ENCODE results near the gene TLE3. TPM values are rescaled to one million over a fixed set of nuclear protein-coding genes. Genes with fewer than 3 reads are reported as not detected.

Gene TLE3
- total and polyA plus RNA-seq, 2 of the 13 experiments (the other 11 are each of a cell fraction or from before 2014, with no cell fraction given): 11.9 to 13.8 TPM

GRCh38 chr15:70053716-70054229 lies 43.9 kb downstream of the TLE3 start:
- Histone ChIP-seq H3K79me2 (ENCODE audit: insufficient read depth, low read length) (no peaks in the 10 kb centered on the region), H3K4me1 (ENCODE audit: insufficient read depth, low read length) (no peaks in the 10 kb centered on the region), H3K4me2 (ENCODE audit: low read depth, low read length) (no peak overlapping the region), H3K4me3 (replicated peaks in 1 of 3; ENCODE audit: insufficient read depth in 1 of 3, low read depth in 2 of 3, low read length in 3 of 3) (no peak overlapping the region), H3K27me3 (ENCODE audit: control insufficient read depth in 1 of 2, insufficient read depth in 2 of 2, low read length in 2 of 2) (no peaks in the 10 kb centered on the region), H3K36me3 (replicated peaks in 1 of 2; ENCODE audit: control insufficient read depth in 1 of 2, insufficient read depth in 2 of 2, low read length in 2 of 2) (peaks cover 45 to 79% of the 10 kb centered on the region in 2 experiments; a peak in 4 of 5 replicates), H3K9me3 (ENCODE audit: low read length) (no peaks in the 10 kb centered on the region), H3K9ac (ENCODE audit: insufficient read depth, low read depth, low read length) (no peak overlapping the region), H3K27ac (ENCODE audit: extremely low read length, insufficient read depth, low read length) (no peak overlapping the region), H4K20me1 (ENCODE audit: insufficient read depth, low read length) (no peaks in the 10 kb centered on the region; the same call in 1 of the 2 replicates), H2AFZ (ENCODE audit: low read length) (no peak overlapping the region)
- POLR2A ChIA-PET: no interaction called here
- DNase-seq (ENCODE audit: low spot score): no peak
- BruUV-seq (replicated peaks): no TSS peak
- intact Hi-C loops (cut with micrococcal nuclease; ENCODE audit: unreplicated experiment) (no loop called here), in situ Hi-C loops (cut with HindIII; ENCODE audit: extremely low pct_ligation_motif_present, low pct_unique_long_range_greater_than_20kb) (no loop called here)
- WGBS (ENCODE audit: low lambda C conversion rate): 94% methylated on average over 8 of the region's 11 CpGs
- ATAC-seq: no peak
- CTCF ChIA-PET (ENCODE audit: low intra/inter-chr PET ratio, low total read pairs): no interaction called here
- FAIRE-seq: no peak
- no peak for TF ChIP-seq STAG1 (CRISPR knock-in tag; IDR thresholded peaks at IDR 0.05)
- no peak for TF ChIP-seq PITX1 (CRISPR knock-in tag; IDR thresholded peaks at IDR 0.05)
- TF ChIP-seq, protein P1, sequence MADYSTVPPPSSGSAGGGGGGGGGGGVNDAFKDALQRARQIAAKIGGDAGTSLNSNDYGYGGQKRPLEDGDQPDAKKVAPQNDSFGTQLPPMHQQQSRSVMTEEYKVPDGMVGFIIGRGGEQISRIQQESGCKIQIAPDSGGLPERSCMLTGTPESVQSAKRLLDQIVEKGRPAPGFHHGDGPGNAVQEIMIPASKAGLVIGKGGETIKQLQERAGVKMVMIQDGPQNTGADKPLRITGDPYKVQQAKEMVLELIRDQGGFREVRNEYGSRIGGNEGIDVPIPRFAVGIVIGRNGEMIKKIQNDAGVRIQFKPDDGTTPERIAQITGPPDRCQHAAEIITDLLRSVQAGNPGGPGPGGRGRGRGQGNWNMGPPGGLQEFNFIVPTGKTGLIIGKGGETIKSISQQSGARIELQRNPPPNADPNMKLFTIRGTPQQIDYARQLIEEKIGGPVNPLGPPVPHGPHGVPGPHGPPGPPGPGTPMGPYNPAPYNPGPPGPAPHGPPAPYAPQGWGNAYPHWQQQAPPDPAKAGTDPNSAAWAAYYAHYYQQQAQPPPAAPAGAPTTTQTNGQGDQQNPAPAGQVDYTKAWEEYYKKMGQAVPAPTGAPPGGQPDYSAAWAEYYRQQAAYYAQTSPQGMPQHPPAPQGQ (CRISPR knock-in tag; IDR thresholded peaks at IDR 0.05; ENCODE audit: borderline replicate concordance): no peak
- TF ChIP-seq SCMH1 (CRISPR knock-in tag; IDR thresholded peaks at IDR 0.05; ENCODE audit: borderline replicate concordance): no peak
- TF ChIP-seq ZNF260 (CRISPR knock-in tag; IDR thresholded peaks at IDR 0.05; ENCODE audit: borderline replicate concordance, low read depth): no peak
- TF ChIP-seq ZNF773 (CRISPR knock-in tag; IDR thresholded peaks at IDR 0.05; ENCODE audit: borderline replicate concordance): no peak
- no peak for TF ChIP-seq RCOR2 (CRISPR knock-in tag; IDR thresholded peaks at IDR 0.05)
- no peak for TF ChIP-seq BCLAF1 (IDR thresholded peaks at IDR 0.05)
- no peak for TF ChIP-seq NFRKB (IDR thresholded peaks at IDR 0.05)
- no peak for TF ChIP-seq SMAD3 (CRISPR knock-in tag; IDR thresholded peaks at IDR 0.05)
- TF ChIP-seq, protein P2, sequence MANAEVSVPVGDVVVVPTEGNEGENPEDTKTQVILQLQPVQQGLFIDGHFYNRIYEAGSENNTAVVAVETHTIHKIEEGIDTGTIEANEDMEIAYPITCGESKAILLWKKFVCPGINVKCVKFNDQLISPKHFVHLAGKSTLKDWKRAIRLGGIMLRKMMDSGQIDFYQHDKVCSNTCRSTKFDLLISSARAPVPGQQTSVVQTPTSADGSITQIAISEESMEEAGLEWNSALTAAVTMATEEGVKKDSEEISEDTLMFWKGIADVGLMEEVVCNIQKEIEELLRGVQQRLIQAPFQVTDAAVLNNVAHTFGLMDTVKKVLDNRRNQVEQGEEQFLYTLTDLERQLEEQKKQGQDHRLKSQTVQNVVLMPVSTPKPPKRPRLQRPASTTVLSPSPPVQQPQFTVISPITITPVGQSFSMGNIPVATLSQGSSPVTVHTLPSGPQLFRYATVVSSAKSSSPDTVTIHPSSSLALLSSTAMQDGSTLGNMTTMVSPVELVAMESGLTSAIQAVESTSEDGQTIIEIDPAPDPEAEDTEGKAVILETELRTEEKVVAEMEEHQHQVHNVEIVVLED (CRISPR knock-in tag; IDR thresholded peaks at IDR 0.05; ENCODE audit: borderline replicate concordance): no peak
- TF ChIP-seq LBX2 (CRISPR knock-in tag; IDR thresholded peaks at IDR 0.05; ENCODE audit: borderline replicate concordance): no peak
- TF ChIP-seq NCOA2 (CRISPR knock-in tag; IDR thresholded peaks at IDR 0.05): no peak
- TF ChIP-seq, protein P3, sequence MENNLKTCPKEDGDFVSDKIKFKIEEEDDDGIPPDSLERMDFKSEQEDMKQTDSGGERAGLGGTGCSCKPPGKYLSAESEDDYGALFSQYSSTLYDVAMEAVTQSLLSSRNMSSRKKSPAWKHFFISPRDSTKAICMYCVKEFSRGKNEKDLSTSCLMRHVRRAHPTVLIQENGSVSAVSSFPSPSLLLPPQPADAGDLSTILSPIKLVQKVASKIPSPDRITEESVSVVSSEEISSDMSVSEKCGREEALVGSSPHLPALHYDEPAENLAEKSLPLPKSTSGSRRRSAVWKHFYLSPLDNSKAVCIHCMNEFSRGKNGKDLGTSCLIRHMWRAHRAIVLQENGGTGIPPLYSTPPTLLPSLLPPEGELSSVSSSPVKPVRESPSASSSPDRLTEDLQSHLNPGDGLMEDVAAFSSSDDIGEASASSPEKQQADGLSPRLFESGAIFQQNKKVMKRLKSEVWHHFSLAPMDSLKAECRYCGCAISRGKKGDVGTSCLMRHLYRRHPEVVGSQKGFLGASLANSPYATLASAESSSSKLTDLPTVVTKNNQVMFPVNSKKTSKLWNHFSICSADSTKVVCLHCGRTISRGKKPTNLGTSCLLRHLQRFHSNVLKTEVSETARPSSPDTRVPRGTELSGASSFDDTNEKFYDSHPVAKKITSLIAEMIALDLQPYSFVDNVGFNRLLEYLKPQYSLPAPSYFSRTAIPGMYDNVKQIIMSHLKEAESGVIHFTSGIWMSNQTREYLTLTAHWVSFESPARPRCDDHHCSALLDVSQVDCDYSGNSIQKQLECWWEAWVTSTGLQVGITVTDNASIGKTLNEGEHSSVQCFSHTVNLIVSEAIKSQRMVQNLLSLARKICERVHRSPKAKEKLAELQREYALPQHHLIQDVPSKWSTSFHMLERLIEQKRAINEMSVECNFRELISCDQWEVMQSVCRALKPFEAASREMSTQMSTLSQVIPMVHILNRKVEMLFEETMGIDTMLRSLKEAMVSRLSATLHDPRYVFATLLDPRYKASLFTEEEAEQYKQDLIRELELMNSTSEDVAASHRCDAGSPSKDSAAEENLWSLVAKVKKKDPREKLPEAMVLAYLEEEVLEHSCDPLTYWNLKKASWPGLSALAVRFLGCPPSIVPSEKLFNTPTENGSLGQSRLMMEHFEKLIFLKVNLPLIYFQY (CRISPR knock-in tag; IDR thresholded peaks at IDR 0.05; ENCODE audit: borderline replicate concordance): no peak
